ENCODE measurements around the gene ERCC6.

Gene ERCC6

DNA sequence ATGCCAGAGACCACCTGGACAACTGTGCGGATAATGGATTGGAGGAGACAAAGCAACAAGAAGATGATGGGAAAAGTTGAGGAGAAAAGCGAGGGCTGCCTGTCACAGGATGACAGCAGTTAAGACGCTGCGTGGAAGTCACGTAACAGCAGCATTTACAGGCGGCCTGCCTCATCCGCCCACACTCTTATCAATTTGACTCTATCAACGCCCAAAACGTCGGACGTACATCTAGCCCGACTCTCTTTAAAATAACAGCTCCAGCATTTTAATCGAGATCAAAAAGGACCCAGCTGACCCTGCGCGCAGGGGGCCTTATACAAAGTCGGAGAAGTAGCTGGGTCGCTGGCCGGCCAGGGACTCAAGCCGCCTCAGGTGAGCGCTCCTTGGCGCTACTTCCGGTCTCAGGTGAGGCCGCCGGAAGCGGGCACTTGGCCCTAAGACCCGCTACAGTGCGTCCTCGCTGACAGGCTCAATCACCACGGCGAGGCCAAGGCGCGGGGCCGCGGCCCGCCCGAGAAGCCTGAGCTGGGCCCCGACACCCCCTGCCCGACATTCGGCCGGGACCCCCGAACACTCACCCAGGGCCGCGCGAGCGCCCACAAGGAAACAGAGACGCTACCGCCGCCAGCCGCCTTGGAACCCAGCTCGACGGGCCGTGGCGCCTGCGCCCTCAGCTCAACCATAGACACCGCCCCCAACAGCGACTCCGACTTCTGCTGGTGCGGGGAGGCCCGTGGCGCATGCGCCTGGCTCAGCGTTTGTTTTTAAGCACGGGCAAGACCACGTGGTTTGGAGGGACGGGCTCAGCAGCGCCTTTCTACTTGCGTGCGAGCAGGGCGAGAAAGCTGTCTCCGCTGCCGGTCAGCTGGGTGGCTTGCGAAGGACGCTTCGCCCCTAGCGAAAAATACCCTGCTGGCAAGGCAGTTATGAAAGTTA is at the start of gene ERCC6:
Gene ERCC6 (minus strand): TSS at position 741 of the 939 bp plus-strand sequence.
- peak; percentile 85 to 88 for DNase-seq

DNA sequence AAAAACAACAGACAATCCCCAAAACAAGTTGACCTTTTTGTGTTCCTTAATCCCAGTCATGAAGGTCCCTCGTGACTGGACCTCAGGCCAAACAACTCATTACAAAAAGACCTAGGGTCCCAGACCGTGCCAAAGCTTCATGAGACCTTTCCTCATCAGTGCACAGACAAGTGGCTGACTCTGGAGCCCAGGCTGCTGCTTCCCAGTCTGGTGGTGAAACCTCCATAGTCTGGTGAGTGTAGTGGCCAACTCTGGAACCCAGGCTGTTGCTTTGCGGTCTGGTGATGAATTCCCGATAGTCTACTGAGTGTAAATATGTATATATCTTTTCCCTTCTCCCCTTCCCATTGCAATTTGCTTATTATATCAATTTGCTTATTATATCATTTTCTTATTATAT is 49.1 kb upstream of the ERCC6 start:
- DNase-seq = no peak

DNA sequence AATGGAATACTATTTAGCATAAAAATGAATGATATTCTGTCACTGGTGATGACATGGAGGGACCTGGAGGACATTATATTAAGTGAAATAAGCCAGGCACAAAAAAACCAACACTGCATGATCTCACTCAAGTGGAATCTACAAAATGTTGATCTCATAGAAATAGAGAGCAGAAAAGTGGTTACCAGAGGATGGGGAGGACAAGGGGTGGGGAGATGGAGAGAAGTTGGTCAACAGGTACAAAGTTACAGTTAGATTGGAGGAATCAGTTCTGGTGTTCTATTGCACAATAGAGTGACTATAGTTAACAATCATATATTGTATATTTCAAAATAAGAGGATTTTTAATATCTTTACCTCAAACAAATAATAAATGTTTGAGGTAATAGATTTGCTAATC is 46.5 kb upstream of the ERCC6 start:
- DNase-seq = no peak

DNA sequence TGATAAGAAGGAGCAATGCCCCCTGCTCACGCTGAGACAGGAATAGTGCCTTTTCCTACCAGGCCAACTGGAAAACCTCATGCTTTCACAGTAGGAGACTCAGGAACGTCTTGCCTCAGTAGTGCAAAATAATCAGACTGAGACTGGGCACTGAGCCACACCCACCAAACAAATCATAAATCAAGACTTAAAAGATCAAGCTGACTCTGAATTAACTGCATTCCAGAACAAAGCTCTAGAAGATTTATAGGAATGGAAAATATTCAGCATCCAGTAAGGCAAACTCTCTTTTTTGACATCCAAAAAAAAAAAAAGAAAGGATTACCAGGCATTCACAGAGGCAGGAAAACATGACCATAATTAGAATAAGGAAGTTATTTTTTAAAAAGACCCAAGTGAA is 40.7 kb upstream of the ERCC6 start:
- no peak for DNase-seq

DNA sequence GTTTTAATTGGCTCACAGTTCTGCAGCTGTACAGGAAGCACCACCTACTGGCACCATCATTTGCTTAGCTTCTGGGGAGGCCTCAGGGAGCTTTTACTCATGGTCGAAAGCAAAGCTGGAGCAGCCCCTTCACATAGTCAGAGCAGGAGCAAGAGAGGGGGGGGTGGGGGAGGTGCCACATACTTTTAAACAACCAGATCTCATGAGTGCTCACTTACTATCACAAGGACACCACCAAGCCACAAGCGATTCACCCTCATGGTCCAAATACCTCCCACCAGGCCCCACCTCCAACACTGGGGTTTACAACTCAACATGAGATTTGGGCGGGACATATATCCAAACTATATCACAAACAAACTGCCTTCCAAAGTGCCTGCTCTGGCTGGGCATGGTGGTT is 39.5 kb upstream of the ERCC6 start:
- no peak for DNase-seq

DNA sequence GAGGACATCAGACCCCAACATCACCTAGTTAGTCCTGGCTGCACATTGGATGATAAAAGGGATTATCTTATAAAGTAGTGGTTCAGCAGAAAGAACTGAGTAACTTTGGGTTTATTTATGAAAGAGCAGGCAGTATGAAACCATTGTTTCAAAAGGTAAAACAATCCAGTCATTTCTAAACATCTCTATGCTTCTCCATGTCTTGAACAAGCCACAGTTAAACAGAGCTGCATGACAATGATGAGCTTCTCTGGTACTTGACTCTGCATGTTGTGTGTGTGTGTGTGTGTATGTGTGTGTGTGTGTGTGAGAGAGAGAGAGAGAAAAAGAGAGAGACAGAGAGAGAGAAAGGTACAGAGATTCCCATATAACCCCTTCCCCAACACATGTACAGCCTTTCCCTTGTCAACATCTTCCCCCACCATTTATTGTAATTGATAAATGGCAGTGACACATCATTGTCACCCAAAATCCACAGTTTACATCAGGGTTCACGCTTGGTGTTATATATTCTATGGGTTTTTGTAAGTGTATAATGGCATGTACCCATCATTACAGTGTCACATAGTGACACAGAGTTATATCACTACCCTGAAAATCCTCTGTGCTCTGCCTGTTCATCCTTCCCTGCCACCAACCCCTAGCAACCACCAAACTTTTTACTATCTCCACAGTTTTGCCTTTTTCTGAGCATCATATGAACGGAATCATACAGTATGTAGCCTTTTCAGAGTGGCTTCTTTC is 38.4 kb upstream of the ERCC6 start:
- DNase-seq = no peak

DNA sequence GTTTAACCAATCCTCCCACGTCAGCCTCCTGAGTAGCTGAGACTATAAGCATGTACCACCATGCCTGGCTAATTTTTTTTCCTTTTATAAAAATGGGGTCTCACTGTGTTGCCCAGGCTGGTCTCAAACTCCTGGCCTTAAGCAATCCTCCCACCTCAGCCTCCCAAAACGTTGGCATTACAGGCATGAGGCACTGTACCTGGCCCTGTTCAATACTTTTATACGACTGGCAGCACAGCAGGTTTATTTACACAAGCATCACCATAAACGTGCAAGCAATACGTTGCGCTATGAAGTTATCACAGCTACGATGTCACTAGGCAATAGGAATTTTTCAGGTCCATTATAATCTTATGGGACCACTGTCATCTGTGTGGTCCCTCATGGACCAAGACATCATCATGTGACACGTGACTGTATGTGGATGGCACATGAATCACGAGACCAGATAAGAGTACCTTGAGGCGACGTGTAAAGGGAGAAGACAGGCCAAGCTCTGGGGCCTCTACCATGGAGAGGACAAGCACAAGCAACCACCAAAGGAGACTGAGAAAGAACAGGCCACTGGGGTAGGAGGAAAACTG is 36.7 kb upstream of the ERCC6 start:
- no peak for DNase-seq

DNA sequence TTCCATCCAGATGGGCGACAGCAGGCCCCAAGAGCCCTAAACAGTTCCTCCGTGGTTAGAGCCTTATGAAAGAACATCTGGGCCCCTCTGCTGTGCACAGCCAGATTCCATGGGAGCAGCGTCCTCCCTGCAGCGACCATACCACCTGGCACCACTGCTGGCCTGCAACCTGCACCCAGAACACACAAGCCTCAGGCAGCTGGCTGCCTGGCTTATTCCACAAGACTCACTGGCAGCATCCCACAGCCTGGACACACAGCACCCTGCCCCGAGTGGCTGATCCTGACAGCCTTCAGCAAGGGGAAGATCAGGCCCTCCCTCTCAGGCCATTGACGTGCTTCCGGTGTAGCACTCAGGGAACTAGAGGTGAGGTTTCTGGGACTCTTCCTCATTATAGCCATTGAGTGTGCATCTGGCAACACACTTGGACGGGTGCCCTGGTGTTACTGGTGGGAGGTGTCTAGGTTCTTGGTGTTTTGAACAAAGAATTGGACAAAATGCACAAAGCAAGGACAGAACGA is 33.7 kb upstream of the ERCC6 start:
- no peak for DNase-seq

DNA sequence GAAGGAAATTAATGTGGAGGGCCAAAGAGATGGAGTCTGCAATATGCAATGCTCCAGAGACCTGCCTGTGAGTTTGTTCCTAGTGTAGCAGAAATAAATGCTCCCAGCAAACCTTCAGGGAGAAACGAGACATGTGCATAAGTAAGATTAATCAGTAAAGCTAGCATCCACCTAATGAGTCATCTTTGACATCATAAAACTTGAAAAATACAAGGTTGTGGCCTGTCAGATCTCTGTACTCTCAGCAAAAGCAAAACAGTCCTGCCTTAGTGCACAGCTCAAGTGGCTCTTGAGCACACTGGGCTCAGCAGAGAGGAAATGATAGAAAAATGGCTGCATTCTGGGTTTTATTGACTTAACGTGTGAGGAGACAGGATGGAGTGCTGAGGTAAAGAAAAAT is 32.5 kb upstream of the ERCC6 start:
- no peak for DNase-seq

DNA sequence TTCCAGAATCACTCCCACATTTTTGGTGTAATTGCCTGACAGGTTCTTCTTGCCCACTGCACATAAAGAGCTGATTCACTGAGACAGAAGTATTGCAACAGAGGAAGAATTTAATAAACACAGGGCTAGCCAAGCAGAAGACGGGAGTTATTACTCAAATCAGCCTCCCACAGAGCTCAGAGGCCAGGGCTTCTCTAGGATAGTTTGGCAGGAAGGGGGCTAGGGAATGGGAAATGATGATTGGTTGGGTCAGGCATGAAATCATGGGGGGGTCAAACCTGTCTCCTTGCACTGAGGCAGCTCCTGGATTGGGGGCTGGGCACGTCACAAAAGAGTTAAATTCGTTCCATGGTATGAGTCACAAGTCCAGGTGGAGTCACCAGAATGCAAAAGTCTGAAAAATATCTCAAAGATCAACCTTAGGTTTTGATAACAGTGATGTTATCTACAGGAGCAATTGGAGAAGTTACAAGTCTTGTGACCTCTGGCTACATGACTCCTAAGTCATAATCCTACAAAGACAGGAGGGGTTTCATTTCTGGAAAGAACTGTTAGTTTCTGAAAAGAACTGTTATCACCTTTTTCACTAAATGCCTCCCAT is 30.2 kb upstream of the ERCC6 start:
- no peak for DNase-seq

DNA sequence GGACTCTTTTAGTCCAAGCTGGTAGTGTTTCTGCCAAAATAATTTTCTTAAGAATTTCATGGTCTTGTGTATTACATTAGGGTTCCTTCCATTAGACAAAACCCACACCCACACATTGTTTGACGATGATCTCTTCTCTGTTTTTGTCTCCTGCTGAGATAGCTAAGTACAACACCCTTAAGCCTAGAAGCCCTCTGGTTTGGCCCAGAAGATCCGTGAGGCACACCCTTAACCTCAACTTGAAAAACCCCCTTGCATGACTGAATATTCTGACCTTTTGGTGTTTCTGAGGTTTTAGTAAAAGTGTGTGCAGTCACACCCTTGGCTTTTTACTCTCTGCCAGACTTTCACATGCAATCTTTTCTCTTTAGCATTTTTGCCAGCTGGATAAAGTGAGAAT is 29.3 kb upstream of the ERCC6 start:
- no peak for DNase-seq

DNA sequence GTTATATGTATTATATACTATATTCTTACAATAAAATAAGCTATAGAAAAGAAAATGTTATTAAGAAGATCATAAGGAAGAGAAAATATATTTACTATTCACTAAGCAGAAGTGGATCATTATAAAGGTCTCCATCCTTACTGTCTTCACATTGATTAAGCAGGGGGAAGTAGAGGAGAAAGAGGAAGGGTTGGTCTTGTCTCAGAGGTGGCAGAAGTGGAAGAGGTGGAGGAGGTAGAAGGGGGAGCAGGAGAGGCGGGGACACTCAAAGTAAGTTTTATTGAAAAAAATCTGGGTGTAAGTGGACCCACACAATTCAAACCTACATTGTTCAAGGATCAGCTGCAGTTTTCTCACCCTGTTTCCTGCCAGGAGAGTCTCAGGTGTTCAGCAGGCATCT is 28.9 kb upstream of the ERCC6 start:
- DNase-seq = no peak

DNA sequence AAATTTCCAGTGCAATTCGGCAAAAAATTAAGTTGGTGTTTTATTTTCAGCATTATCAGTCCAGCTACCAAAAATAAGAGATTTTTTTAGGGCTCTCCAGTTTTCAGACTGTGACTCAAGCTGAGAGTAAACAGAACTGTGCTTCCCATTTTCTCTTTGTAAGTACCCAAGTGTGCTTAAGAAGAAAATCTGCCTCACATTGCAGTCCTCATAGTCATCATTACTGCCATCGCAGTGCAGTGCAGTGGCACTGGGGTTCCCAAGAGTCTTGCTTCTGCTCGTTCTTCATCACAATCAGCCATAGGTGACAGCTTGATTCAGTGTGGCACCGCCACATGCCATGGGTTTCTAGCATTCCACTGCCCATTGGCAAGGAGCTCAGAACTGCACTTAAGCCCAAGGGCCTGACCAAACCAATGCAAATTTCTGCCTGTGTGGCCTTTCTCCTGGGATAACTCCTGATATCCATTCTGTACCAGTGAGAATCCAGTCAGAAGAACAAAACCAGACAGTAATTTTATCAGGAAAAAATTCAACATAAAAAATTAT is 25.6 kb upstream of the ERCC6 start:
- DNase-seq = no peak

DNA sequence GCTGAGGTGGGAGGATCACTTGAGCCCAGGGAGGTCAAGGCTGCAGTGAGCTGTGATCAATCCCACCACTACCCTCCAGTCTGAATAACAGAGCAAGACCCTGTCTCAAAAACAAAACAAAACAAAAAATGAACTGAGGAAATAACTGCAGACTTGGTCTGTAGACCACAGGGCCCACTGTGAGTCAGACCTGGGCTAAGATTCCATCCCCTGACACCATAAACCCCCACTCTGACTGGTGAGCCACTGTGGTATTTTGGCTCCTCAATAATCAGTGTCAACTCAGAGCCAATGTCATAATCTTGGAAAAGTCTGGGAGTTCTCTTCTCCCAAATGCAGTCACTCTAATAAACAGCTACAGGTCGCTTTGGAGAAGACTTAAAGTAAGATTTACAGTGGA is 24.0 kb upstream of the ERCC6 start:
- no peak for DNase-seq

DNA sequence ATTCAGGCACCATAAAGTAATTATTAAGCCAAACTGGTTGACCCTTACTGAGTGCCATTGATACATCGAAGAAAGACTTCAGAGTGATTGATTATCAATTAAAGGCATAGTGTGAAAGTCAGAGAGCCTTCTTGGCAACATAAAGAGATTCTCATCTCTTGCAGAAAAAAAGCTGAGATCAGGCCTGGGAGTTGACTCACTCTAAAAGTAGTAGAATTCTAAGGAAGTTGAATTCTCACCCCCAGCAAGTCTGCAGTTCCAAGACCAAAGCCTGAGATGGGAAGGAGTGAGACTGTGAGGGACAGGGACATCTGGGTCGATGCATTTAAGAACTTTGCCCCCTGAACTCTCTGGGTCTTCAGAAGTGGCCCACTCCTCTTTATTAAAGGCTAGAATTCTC is 21.6 kb upstream of the ERCC6 start:
- DNase-seq = no peak

DNA sequence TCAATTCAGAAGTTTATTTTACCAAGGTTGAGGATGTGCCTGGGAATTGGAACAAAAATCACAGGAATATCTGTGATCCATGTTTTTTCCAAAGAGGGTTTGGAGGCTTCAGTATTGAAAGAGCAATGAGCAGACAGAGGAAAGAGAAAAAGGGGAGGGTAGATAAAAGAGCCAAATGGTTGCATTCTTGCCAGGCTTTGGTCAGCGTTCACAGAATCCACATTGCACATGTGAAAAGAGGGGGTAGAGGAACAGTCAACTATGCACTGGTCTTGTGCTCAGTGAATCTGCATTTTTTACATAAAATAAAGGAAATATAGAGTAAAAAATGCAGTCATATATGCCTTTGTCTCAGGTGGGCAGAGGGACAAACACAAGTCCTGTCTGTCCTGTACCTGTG is 20.6 kb upstream of the ERCC6 start:
- no peak for DNase-seq

DNA sequence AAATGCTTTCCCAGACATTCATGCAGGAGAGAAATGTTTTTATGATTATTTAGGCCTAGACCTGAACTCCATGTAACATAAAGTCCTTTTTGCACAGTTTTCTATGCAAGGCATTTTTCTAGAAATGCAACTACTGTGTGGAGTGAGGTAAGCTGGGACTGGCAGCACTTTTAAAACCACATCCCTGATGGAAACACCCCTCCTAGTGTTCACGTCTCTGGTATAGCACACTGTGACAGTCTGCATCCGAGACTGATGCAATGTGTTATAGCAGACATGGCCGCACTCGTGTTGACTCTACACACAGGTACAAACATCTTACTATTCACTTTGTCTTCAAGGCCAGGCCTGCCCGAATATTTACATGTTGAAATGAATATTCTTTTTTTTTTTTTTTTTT is 19.3 kb upstream of the ERCC6 start:
- DNase-seq = no peak

DNA sequence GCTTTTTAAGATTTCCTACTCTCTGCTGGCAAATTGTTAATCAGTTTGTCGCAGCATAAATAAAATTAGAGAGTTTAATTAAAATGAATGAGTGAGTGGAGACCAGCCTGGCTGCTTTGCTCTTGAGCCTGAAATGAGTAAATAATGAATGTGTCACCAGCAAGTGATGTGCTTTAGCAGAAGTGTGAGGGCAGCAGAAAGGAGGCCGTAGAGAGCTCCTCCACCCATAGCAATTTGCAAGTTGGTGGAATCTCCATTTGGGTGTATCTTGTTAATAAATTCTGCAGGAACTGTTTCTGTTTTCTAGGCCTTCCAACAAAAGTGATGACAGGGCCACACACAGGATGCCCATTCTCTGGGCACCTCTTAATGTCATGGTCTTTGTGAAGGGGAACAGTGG is 18.8 kb upstream of the ERCC6 start:
- no peak for DNase-seq

DNA sequence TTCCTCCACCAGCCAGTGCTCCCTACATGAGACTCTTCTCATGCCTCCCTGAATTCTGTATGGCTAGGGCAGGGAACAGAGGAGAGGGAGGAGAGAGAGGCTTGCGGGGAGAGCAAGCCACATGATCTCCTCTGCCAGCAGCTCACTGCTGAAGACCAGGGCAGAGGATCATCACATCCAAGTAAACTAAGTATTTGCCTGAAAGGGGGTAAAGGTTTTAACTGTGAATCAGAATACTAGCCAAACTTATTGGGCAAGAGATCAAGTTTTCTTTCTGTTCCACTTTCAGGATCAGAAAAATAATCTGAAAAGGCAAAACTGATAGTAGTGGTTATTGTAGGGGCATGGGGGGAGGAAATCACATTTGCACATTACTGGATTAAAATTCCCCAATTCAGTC is 17.8 kb upstream of the ERCC6 start:
- DNase-seq = no peak

DNA sequence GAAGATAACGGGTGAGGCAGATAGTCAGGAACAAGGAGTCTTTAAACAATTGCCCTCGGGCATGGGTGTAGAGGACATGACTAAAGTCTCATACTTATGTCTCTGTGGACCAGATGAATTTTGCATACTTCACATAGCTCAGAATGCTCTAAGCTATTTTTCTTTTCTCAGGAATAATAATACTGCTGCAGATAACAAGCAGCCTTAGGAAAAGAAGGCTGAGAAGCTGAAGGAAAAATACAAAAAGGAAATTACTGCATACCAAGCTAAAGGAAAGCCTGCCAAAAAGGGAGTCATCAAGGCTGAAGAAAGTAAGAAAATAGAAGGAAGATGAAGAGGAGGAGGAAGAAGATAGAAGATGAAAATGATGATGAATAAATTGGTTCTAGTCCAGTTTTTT is 13.4 kb upstream of the ERCC6 start:
- DNase-seq = no peak

DNA sequence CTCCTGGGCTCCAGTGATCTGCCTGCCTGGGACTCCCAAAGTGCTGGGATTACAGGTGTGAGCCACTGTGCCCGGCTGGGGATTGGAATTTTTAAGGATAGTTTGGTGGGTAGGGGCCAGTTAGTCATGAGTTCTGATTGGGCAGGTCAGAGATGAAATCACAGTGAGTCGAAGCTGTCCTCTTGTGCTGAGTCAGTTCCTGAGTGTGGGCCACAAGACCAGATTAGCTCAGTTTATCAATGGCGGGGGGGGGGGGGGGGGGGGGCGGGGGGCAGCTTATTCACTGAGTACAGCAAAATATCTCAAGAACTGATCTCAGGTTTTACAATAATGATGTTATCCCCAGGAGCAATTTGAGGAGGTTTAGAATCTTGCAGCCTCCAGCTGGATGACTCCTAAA is 11.6 kb upstream of the ERCC6 start:
- DNase-seq = no peak

DNA sequence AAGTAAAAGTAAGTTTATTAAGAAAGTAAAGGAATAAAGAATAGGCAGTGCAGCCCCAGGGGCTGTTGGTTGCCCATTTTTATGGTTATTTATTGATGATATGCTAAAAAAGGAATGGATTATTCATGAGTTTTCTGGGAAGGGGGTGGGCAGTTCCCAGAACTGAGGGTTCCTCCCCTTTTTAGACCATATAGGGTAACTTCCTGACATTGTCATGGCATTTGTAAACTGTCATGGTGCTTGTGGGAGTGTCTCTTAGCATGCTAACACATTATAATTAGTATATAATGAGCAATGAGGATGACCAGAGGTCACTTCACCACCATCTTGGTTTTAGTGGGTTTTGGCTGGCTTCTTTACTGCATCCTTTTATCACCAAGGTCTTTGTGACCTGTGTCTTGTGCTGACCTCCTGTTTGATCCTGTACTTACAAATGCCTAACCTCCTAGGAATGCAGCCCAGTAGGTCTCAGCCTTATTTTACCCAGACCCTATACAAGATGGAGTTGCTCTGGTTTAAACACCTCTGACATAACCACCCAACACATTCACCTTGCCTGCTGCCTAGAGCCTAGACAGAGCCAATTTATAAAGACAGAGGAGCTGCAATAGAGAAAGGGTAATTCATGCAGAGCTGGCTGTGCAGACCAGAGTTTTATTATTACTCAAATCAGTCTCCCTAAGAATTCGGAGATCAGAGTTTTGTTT is 10.9 kb upstream of the ERCC6 start:
- DNase-seq = no peak

All from NCI-H446 (cell line).